ENCODE data around the gene RHOJ. TPM values are rescaled to one million over a fixed set of nuclear protein-coding genes. Genes with fewer than 3 reads are reported as not detected.
A peak's percentile ranks its signal among the peaks of the same experiment; 100 is the strongest.

RHOJ gene
- total and polyA plus RNA-seq, 2 of the 13 experiments (the other 11 are each of a cell fraction or from before 2014, with no cell fraction given) = 0.22 to 1.3 TPM

DNA sequence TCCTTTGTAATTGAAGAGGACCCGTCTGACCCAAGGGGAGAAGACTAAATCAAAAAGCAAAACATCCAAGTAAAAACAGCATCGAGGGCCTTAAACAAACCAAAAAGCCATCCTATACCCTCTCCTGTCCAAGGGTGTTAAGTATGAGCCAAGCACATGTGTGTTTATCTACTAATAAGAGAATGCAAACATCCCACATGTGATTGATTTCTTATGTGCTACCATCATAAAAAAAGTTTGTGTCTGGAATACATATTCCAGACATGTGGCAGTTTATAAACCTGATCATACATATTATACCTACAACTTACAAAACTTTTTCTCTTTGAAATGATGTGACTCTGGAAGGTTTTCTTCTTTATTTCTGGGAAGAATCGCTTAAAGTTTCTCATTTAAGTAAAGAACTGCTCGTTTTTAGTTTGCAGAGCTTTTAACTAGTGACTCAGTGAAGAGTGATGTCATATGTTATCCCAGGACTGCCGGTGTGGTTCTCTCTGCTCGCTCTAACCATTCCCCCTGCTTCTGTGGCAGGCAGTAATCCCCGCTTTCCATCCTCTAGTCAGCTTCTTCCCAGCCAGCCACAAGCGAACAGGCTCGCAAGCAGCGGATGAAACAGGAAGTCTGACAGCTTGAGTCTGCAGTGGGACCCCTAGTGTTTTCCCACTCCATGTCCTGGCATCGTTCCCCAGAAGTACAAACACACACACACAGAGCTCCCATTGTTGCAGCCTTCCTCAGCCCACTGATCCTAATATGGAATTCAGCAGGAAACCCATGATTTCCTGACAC, 431 bp upstream of the RHOJ start (continued):
- TF ChIP-seq, protein P1, sequence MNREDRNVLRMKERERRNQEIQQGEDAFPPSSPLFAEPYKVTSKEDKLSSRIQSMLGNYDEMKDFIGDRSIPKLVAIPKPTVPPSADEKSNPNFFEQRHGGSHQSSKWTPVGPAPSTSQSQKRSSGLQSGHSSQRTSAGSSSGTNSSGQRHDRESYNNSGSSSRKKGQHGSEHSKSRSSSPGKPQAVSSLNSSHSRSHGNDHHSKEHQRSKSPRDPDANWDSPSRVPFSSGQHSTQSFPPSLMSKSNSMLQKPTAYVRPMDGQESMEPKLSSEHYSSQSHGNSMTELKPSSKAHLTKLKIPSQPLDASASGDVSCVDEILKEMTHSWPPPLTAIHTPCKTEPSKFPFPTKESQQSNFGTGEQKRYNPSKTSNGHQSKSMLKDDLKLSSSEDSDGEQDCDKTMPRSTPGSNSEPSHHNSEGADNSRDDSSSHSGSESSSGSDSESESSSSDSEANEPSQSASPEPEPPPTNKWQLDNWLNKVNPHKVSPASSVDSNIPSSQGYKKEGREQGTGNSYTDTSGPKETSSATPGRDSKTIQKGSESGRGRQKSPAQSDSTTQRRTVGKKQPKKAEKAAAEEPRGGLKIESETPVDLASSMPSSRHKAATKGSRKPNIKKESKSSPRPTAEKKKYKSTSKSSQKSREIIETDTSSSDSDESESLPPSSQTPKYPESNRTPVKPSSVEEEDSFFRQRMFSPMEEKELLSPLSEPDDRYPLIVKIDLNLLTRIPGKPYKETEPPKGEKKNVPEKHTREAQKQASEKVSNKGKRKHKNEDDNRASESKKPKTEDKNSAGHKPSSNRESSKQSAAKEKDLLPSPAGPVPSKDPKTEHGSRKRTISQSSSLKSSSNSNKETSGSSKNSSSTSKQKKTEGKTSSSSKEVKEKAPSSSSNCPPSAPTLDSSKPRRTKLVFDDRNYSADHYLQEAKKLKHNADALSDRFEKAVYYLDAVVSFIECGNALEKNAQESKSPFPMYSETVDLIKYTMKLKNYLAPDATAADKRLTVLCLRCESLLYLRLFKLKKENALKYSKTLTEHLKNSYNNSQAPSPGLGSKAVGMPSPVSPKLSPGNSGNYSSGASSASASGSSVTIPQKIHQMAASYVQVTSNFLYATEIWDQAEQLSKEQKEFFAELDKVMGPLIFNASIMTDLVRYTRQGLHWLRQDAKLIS (CRISPR knock-in tag; IDR thresholded peaks at IDR 0.05) = no peak
- TF ChIP-seq ZNF720 (CRISPR knock-in tag; IDR thresholded peaks at IDR 0.05) = no peak
- TF ChIP-seq, protein P2, sequence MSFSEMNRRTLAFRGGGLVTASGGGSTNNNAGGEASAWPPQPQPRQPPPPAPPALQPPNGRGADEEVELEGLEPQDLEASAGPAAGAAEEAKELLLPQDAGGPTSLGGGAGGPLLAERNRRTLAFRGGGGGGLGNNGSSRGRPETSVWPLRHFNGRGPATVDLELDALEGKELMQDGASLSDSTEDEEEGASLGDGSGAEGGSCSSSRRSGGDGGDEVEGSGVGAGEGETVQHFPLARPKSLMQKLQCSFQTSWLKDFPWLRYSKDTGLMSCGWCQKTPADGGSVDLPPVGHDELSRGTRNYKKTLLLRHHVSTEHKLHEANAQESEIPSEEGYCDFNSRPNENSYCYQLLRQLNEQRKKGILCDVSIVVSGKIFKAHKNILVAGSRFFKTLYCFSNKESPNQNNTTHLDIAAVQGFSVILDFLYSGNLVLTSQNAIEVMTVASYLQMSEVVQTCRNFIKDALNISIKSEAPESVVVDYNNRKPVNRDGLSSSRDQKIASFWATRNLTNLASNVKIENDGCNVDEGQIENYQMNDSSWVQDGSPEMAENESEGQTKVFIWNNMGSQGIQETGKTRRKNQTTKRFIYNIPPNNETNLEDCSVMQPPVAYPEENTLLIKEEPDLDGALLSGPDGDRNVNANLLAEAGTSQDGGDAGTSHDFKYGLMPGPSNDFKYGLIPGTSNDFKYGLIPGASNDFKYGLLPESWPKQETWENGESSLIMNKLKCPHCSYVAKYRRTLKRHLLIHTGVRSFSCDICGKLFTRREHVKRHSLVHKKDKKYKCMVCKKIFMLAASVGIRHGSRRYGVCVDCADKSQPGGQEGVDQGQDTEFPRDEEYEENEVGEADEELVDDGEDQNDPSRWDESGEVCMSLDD (CRISPR knock-in tag; IDR thresholded peaks at IDR 0.05; ENCODE audit: borderline replicate concordance) = no peak
- TF ChIP-seq, protein P3, sequence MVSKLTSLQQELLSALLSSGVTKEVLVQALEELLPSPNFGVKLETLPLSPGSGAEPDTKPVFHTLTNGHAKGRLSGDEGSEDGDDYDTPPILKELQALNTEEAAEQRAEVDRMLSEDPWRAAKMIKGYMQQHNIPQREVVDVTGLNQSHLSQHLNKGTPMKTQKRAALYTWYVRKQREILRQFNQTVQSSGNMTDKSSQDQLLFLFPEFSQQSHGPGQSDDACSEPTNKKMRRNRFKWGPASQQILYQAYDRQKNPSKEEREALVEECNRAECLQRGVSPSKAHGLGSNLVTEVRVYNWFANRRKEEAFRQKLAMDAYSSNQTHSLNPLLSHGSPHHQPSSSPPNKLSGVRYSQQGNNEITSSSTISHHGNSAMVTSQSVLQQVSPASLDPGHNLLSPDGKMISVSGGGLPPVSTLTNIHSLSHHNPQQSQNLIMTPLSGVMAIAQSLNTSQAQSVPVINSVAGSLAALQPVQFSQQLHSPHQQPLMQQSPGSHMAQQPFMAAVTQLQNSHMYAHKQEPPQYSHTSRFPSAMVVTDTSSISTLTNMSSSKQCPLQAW (CRISPR knock-in tag; IDR thresholded peaks at IDR 0.05) = no peak
- TF ChIP-seq ADNP (CRISPR knock-in tag; IDR thresholded peaks at IDR 0.05) = no peak
- no peak for TF ChIP-seq ZNF143 (CRISPR knock-in tag; IDR thresholded peaks at IDR 0.05)
- TF ChIP-seq ZNF260 (CRISPR knock-in tag; IDR thresholded peaks at IDR 0.05; ENCODE audit: borderline replicate concordance, low read depth) = no peak
- no peak for TF ChIP-seq ZNF572 (CRISPR knock-in tag; IDR thresholded peaks at IDR 0.05)
- peak; percentile 70; the same call in 1 of the 2 replicates for TF ChIP-seq SRF (IDR thresholded peaks at IDR 0.05; ENCODE audit: low read depth, low read length)
- TF ChIP-seq, protein P4, sequence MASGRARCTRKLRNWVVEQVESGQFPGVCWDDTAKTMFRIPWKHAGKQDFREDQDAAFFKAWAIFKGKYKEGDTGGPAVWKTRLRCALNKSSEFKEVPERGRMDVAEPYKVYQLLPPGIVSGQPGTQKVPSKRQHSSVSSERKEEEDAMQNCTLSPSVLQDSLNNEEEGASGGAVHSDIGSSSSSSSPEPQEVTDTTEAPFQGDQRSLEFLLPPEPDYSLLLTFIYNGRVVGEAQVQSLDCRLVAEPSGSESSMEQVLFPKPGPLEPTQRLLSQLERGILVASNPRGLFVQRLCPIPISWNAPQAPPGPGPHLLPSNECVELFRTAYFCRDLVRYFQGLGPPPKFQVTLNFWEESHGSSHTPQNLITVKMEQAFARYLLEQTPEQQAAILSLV (CRISPR knock-in tag; IDR thresholded peaks at IDR 0.05; ENCODE audit: borderline replicate concordance) = no peak
- TF ChIP-seq PAF1 (CRISPR knock-in tag; IDR thresholded peaks at IDR 0.05) = no peak
- no peak for TF ChIP-seq ZNF564 (CRISPR knock-in tag; IDR thresholded peaks at IDR 0.05)
- TF ChIP-seq ZNF589 (CRISPR knock-in tag; conservative IDR thresholded peaks at IDR 0.05) = no peak
- no peak for TF ChIP-seq ZNF33A (CRISPR knock-in tag; IDR thresholded peaks at IDR 0.05; ENCODE audit: borderline replicate concordance)
- TF ChIP-seq NFKB2 (CRISPR knock-in tag; IDR thresholded peaks at IDR 0.05; ENCODE audit: borderline replicate concordance) = no peak
- TF ChIP-seq, protein P5, sequence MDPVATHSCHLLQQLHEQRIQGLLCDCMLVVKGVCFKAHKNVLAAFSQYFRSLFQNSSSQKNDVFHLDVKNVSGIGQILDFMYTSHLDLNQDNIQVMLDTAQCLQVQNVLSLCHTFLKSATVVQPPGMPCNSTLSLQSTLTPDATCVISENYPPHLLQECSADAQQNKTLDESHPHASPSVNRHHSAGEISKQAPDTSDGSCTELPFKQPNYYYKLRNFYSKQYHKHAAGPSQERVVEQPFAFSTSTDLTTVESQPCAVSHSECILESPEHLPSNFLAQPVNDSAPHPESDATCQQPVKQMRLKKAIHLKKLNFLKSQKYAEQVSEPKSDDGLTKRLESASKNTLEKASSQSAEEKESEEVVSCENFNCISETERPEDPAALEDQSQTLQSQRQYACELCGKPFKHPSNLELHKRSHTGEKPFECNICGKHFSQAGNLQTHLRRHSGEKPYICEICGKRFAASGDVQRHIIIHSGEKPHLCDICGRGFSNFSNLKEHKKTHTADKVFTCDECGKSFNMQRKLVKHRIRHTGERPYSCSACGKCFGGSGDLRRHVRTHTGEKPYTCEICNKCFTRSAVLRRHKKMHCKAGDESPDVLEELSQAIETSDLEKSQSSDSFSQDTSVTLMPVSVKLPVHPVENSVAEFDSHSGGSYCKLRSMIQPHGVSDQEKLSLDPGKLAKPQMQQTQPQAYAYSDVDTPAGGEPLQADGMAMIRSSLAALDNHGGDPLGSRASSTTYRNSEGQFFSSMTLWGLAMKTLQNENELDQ (CRISPR knock-in tag; IDR thresholded peaks at IDR 0.05; ENCODE audit: borderline replicate concordance) = no peak
